ENCODE data around the gene KRTAP5-5. TPM values are rescaled to one million over a fixed set of nuclear protein-coding genes. Genes with fewer than 3 reads are reported as not detected.

The KRTAP5-5 gene
- total and polyA plus RNA-seq, 2 of the 13 experiments (the other 11 are each of a cell fraction or from before 2014, with no cell fraction given), result not detected

DNA sequence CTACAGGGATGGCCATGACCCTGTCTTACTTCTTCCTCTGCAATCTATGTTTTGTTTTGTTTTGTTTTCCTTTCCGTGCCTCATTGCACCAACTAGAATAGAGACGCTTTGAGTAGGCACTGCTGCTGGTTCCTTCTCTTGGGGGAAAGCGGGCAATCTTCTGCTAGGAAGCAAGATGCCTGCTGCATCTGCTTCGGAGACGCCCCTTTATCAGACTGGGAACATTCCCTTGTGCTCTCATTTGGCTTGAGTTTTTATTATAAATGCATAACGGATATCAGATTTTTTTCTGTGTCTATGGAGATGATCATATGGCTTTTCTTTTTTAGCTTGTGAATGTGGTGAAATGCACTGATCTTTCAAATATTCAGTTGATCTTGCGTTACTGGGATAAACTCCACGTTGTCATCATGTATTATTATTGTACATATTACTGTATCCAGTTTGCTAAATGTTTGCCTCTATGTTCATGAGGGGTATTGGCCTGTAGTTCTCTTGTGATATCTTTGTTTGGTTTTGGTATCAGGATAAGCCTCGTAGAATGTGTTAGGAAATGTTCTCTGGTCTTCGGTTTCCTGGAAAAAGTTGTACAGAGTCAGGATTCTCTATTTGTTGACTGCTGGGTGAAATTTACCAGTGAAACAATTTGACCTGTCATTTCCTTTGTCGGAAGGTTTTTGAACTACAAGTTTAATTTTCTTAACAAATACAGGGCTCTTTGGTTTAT, 44.0 kb downstream of the KRTAP5-5 start:
- WGBS (ENCODE audit: low lambda C conversion rate), result 43% methylated on average over 11 of the region's 11 CpGs
- Histone ChIP-seq H3K4me2 (ENCODE audit: low read depth, low read length) (no peak overlapping the region; the same call in 1 of the 2 replicates), H3K79me2 (ENCODE audit: insufficient read depth, low read length) (no peaks in the 10 kb centered on the region), H3K4me3 (replicated peaks in 1 of 3; ENCODE audit: insufficient read depth in 1 of 3, low read depth in 2 of 3, low read length in 3 of 3) (no peak overlapping the region), H3K9ac (ENCODE audit: insufficient read depth, low read depth, low read length) (peak overlapping the region; percentile 59), H3K27ac (ENCODE audit: extremely low read length, insufficient read depth, low read length) (peak overlapping the region; percentile 95), H3K36me3 (replicated peaks in 1 of 2; ENCODE audit: control insufficient read depth in 1 of 2, insufficient read depth in 2 of 2, low read length in 2 of 2) (no peaks in the 10 kb centered on the region), H3K9me3 (ENCODE audit: low read length) (no peaks in the 10 kb centered on the region), H4K20me1 (ENCODE audit: insufficient read depth, low read length) (no peaks in the 10 kb centered on the region), H3K27me3 (ENCODE audit: control insufficient read depth in 1 of 2, insufficient read depth in 2 of 2, low read length in 2 of 2) (no peaks in the 10 kb centered on the region), H3K4me1 (ENCODE audit: insufficient read depth, low read length) (peaks cover 85% of the 10 kb centered on the region), H2AFZ (ENCODE audit: low read length) (no peak overlapping the region)
- ChIA-PET CTCF (ENCODE audit: low intra/inter-chr PET ratio, low total read pairs) (interaction anchor here (2.9 kb wide), 1 partner anchor 20 kb away, joined by 9 read pairs; no protein-coding TSS in a partner anchor), POLR2A (interaction anchor here (1.2 to 7.2 kb wide), 3 partner anchors 9 to 314 kb away, joined by 5 to 141 read pairs (median 12); no protein-coding TSS in a partner anchor)
- FAIRE-seq (peak; percentile 52), ATAC-seq (peak; percentile 76), DNase-seq (ENCODE audit: low spot score) (peak; percentile 74)
- no TSS peak for BruUV-seq (replicated peaks)
- in situ Hi-C loops (cut with HindIII; ENCODE audit: extremely low pct_ligation_motif_present, low pct_unique_long_range_greater_than_20kb) (no loop called here), intact Hi-C loops (cut with micrococcal nuclease; ENCODE audit: unreplicated experiment) (no loop called here)
- no peak for TF ChIP-seq ZNF263 (CRISPR knock-in tag; IDR thresholded peaks at IDR 0.05)
- TF ChIP-seq ZSCAN9 (CRISPR knock-in tag; IDR thresholded peaks at IDR 0.05; ENCODE audit: borderline replicate concordance), result 0 out of 2 replicates have a peak, but pooled peaks have one; percentile 36
- TF ChIP-seq, protein P1, sequence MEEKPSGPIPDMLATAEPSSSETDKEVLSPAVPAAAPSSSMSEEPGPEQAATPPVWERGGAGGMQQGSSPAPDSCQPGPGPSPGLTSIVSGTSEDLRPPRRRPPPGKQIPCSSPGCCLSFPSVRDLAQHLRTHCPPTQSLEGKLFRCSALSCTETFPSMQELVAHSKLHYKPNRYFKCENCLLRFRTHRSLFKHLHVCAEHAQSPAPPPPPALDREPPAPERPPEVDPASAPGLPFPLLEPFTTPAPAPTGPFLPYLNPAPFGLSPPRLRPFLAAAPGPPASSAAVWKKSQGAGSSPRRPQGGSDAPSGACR (CRISPR knock-in tag; IDR thresholded peaks at IDR 0.05), result no peak
- no peak for TF ChIP-seq PCBP1 (IDR thresholded peaks at IDR 0.05; ENCODE audit: borderline replicate concordance, low read depth, low read length)
- TF ChIP-seq, protein P2, sequence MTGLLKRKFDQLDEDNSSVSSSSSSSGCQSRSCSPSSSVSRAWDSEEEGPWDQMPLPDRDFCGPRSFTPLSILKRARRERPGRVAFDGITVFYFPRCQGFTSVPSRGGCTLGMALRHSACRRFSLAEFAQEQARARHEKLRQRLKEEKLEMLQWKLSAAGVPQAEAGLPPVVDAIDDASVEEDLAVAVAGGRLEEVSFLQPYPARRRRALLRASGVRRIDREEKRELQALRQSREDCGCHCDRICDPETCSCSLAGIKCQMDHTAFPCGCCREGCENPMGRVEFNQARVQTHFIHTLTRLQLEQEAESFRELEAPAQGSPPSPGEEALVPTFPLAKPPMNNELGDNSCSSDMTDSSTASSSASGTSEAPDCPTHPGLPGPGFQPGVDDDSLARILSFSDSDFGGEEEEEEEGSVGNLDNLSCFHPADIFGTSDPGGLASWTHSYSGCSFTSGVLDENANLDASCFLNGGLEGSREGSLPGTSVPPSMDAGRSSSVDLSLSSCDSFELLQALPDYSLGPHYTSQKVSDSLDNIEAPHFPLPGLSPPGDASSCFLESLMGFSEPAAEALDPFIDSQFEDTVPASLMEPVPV (CRISPR knock-in tag; IDR thresholded peaks at IDR 0.05), result no peak
- no peak for TF ChIP-seq ZNF749 (CRISPR knock-in tag; IDR thresholded peaks at IDR 0.05; ENCODE audit: borderline replicate concordance)
- no peak for TF ChIP-seq ZNF768 (CRISPR knock-in tag; IDR thresholded peaks at IDR 0.05)
- TF ChIP-seq FOXA1 (IDR thresholded peaks at IDR 0.05), result no peak
- TF ChIP-seq FOXA1 (CRISPR knock-in tag; IDR thresholded peaks at IDR 0.05), result peak; percentile 66
- TF ChIP-seq AKAP8 (CRISPR knock-in tag; IDR thresholded peaks at IDR 0.05), result peak; percentile 52; the same call in 1 of the 2 replicates
- no peak for TF ChIP-seq SNAI1 (CRISPR knock-in tag; IDR thresholded peaks at IDR 0.05; ENCODE audit: borderline replicate concordance)
- no peak for TF ChIP-seq ZNF709 (CRISPR knock-in tag; IDR thresholded peaks at IDR 0.05)
- no peak for TF ChIP-seq ZNF510 (CRISPR knock-in tag; IDR thresholded peaks at IDR 0.05; ENCODE audit: low read depth)
- TF ChIP-seq, protein P3, sequence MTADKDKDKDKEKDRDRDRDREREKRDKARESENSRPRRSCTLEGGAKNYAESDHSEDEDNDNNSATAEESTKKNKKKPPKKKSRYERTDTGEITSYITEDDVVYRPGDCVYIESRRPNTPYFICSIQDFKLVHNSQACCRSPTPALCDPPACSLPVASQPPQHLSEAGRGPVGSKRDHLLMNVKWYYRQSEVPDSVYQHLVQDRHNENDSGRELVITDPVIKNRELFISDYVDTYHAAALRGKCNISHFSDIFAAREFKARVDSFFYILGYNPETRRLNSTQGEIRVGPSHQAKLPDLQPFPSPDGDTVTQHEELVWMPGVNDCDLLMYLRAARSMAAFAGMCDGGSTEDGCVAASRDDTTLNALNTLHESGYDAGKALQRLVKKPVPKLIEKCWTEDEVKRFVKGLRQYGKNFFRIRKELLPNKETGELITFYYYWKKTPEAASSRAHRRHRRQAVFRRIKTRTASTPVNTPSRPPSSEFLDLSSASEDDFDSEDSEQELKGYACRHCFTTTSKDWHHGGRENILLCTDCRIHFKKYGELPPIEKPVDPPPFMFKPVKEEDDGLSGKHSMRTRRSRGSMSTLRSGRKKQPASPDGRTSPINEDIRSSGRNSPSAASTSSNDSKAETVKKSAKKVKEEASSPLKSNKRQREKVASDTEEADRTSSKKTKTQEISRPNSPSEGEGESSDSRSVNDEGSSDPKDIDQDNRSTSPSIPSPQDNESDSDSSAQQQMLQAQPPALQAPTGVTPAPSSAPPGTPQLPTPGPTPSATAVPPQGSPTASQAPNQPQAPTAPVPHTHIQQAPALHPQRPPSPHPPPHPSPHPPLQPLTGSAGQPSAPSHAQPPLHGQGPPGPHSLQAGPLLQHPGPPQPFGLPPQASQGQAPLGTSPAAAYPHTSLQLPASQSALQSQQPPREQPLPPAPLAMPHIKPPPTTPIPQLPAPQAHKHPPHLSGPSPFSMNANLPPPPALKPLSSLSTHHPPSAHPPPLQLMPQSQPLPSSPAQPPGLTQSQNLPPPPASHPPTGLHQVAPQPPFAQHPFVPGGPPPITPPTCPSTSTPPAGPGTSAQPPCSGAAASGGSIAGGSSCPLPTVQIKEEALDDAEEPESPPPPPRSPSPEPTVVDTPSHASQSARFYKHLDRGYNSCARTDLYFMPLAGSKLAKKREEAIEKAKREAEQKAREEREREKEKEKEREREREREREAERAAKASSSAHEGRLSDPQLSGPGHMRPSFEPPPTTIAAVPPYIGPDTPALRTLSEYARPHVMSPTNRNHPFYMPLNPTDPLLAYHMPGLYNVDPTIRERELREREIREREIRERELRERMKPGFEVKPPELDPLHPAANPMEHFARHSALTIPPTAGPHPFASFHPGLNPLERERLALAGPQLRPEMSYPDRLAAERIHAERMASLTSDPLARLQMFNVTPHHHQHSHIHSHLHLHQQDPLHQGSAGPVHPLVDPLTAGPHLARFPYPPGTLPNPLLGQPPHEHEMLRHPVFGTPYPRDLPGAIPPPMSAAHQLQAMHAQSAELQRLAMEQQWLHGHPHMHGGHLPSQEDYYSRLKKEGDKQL (CRISPR knock-in tag; IDR thresholded peaks at IDR 0.05; ENCODE audit: low read depth), result peak; percentile 59
- TF ChIP-seq, protein P4, sequence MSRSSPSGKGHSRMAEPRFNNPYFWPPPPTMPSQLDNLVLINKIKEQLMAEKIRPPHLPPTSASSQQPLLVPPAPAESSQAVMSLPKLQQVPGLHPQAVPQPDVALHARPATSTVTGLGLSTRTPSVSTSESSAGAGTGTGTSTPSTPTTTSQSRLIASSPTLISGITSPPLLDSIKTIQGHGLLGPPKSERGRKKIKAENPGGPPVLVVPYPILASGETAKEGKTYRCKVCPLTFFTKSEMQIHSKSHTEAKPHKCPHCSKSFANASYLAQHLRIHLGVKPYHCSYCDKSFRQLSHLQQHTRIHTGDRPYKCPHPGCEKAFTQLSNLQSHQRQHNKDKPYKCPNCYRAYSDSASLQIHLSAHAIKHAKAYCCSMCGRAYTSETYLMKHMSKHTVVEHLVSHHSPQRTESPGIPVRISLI (CRISPR knock-in tag; IDR thresholded peaks at IDR 0.05; ENCODE audit: borderline replicate concordance), result 0 out of 2 replicates have a peak, but pooled peaks have one; percentile 21
